Tibial nerve (tissue), 3 donors: ENCODE data around the gene SMIM44.

ENCODE experiments used
- POLR2A ChIP-seq, 2 donors: fragments of 450-650 bp; IDR thresholded peaks; one replicate each; pipeline ENCODE4 v1.6.1; 2017; ENCODE audit warnings: antibody characterized with exemption in 2 of 2, mild to moderate bottlenecking in 2 of 2, moderate library complexity in 2 of 2
- TF ChIP-seq, protein P1 (sequence below), 5 experiments: fragments of 200-600 bp in 3 of 5; fragments of 450-650 bp in 2 of 5; sonication (generic) in 3 of 5; IDR thresholded peaks; one replicate each; pipeline ENCODE4 v1.5.1; 2016 to 2019; ENCODE audit warnings: antibody characterized with exemption in 5 of 5, mild to moderate bottlenecking in 3 of 5, moderate library complexity in 2 of 5

- TF ChIP-seq, protein P1, sequence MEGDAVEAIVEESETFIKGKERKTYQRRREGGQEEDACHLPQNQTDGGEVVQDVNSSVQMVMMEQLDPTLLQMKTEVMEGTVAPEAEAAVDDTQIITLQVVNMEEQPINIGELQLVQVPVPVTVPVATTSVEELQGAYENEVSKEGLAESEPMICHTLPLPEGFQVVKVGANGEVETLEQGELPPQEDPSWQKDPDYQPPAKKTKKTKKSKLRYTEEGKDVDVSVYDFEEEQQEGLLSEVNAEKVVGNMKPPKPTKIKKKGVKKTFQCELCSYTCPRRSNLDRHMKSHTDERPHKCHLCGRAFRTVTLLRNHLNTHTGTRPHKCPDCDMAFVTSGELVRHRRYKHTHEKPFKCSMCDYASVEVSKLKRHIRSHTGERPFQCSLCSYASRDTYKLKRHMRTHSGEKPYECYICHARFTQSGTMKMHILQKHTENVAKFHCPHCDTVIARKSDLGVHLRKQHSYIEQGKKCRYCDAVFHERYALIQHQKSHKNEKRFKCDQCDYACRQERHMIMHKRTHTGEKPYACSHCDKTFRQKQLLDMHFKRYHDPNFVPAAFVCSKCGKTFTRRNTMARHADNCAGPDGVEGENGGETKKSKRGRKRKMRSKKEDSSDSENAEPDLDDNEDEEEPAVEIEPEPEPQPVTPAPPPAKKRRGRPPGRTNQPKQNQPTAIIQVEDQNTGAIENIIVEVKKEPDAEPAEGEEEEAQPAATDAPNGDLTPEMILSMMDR (IDR thresholded peaks at IDR 0.05): no peak
- no peak for TF ChIP-seq POLR2A (IDR thresholded peaks at IDR 0.05)
Observed at GRCh38 chr19:3483226-3483628, at the start of gene SMIM44.
